C4-2B (cell line): ENCODE data around the gene KIF6.

ENCODE experiments used
- H3K27ac ChIP-seq: fragments of 450-650 bp; 2 replicates; pipeline ENCODE4 v1.5.1; 2017
- CTCF ChIP-seq: fragments of 450-650 bp; conservative IDR thresholded peaks from 2 replicates; pipeline ENCODE4 v1.5.1; 2017; ENCODE audit warnings: mild to moderate bottlenecking
- ZFX ChIP-seq: fragments of 450-650 bp; IDR thresholded peaks from 2 replicates; pipeline ENCODE4 v1.6.1; 2017

Gene KIF6

GRCh38 chr6:39388606-39389483 lies 336.4 kb downstream of the KIF6 start:
- H3K27ac ChIP-seq = no peak overlapping the region
- TF ChIP-seq CTCF = no peak
- no peak for TF ChIP-seq ZFX

GRCh38 chr6:39387785-39388184 lies 337.4 kb downstream of the KIF6 start:
- TF ChIP-seq CTCF (no peak), ZFX (no peak)
- no peak overlapping the region for H3K27ac ChIP-seq

- no peak overlapping the region for H3K27ac ChIP-seq
- TF ChIP-seq ZFX (no peak), CTCF (no peak)
Measured at GRCh38 chr6:39386487-39386886, 338.7 kb downstream of the KIF6 start.

- no peak overlapping the region for H3K27ac ChIP-seq
Measured at GRCh38 chr6:39381550-39382140, 343.6 kb downstream of the KIF6 start.

GRCh38 chr6:39380837-39381549 lies 344.2 kb downstream of the KIF6 start:
- TF ChIP-seq ZFX = no peak
- no peak for TF ChIP-seq CTCF
- no peak overlapping the region for H3K27ac ChIP-seq

More at GRCh38 chr6:39381550-39382140, 343.6 kb downstream of the KIF6 start:
- TF ChIP-seq CTCF = no peak
- no peak for TF ChIP-seq ZFX

GRCh38 chr6:39378960-39379425 lies 346.2 kb downstream of the KIF6 start:
- no peak overlapping the region for H3K27ac ChIP-seq
- TF ChIP-seq CTCF = no peak
- no peak for TF ChIP-seq ZFX
